Measurements from ENCODE around the gene PTH1R.

DNA sequence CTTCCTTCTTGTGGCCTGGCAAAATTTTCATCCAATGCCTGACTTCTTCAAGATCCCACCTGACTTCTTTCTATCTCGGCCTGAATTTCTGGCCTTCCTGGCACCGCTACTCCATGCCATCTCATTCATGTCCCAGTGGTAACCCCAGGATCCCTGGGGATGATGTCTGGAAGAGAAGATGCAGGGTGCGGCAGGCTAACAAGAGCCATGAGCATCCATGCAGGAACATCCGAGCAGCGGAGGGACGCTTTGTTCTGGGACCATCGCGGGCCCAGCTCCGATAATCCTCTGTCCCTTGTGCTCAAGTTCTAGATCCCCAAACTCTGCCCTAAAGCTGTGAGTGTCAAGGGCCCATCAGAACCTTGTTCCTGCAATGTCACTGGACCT, 25.2 kb upstream of the PTH1R start:
- TF ChIP-seq, protein P1, sequence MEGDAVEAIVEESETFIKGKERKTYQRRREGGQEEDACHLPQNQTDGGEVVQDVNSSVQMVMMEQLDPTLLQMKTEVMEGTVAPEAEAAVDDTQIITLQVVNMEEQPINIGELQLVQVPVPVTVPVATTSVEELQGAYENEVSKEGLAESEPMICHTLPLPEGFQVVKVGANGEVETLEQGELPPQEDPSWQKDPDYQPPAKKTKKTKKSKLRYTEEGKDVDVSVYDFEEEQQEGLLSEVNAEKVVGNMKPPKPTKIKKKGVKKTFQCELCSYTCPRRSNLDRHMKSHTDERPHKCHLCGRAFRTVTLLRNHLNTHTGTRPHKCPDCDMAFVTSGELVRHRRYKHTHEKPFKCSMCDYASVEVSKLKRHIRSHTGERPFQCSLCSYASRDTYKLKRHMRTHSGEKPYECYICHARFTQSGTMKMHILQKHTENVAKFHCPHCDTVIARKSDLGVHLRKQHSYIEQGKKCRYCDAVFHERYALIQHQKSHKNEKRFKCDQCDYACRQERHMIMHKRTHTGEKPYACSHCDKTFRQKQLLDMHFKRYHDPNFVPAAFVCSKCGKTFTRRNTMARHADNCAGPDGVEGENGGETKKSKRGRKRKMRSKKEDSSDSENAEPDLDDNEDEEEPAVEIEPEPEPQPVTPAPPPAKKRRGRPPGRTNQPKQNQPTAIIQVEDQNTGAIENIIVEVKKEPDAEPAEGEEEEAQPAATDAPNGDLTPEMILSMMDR (IDR thresholded peaks at IDR 0.05), result no peak
- TF ChIP-seq POLR2AphosphoS5 (IDR thresholded peaks at IDR 0.05), result no peak

Data from suprapubic skin (tissue), 3 donors.